Gastroesophageal sphincter (tissue), 4 donors: ENCODE measurements around the gene PTCD3. TPM values are rescaled to one million over a fixed set of nuclear protein-coding genes. Genes with fewer than 3 reads are reported as not detected.

Source experiments
- ATAC-seq: fragments of 150-250 bp; one replicate; pipeline ENCODE4 v1.9.1; 2016; ENCODE audit warnings: mild to moderate bottlenecking, moderate library complexity
- H3K27ac ChIP-seq, 4 donors: fragments of 200-600 bp; sonication (generic) in 3 of 4; 1 replicate in 3 of 4; 2 replicates in 1 of 4; pipeline ENCODE4 v1.5.1; 2016 to 2019
- H3K27me3 ChIP-seq: fragments of 200-600 bp; sonication (generic); one replicate; pipeline ENCODE4 v1.5.1; 2019
- H3K36me3 ChIP-seq, 2 donors: fragments of 200-600 bp; sonication (generic); one replicate each; pipeline ENCODE4 v1.5.1; 2019; ENCODE audit warnings: control low read depth in 1 of 2
- H3K4me1 ChIP-seq, 3 donors: fragments of 200-600 bp; sonication (generic); 1 replicate in 2 of 3; 2 replicates in 1 of 3; pipeline ENCODE4 v1.5.1; 2016 to 2019; ENCODE audit warnings: control low read depth in 2 of 3
- H3K4me3 ChIP-seq, 2 donors: fragments of 200-600 bp; sonication (generic); one replicate each; pipeline ENCODE4 v1.5.1; 2019; ENCODE audit warnings: mild to moderate bottlenecking in 1 of 2, moderate library complexity in 1 of 2
- H3K9me3 ChIP-seq, 3 donors: fragments of 200-600 bp; sonication (generic); one replicate each; pipeline ENCODE4 v1.5.1; 2017 to 2019; ENCODE audit warnings: control low read depth in 2 of 3
- CTCF ChIP-seq, 4 experiments: fragments of 200-600 bp in 2 of 4; fragments of 450-650 bp in 2 of 4; sonication (generic) in 1 of 4; IDR thresholded peaks; one replicate each; pipeline ENCODE4 v1.5.1; 2017 to 2019; ENCODE audit warnings: antibody characterized with exemption in 4 of 4, mild to moderate bottlenecking in 2 of 4, moderate library complexity in 2 of 4
- EP300 ChIP-seq: sonication (generic); formaldehyde crosslinking; IDR thresholded peaks from one replicate; pipeline ENCODE4 v1.6.1; 2017; ENCODE audit warnings: antibody characterized with exemption, mild to moderate bottlenecking
- POLR2A ChIP-seq, 2 donors: fragments of 450-650 bp; IDR thresholded peaks; one replicate each; pipeline ENCODE4 v1.6.1; 2017; ENCODE audit warnings: antibody characterized with exemption in 2 of 2, mild to moderate bottlenecking in 2 of 2, moderate library complexity in 1 of 2
- POLR2AphosphoS5 ChIP-seq: sonication (generic); formaldehyde crosslinking; IDR thresholded peaks from one replicate; pipeline ENCODE4 v1.6.1; 2017; ENCODE audit warnings: antibody characterized with exemption
- WGBS, 2 donors: methylation state at CpG; one replicate each; pipeline ENCODE4 v1.1.5; 2018; ENCODE audit warnings: low coverage in 1 of 2; 5-methylcytosine and 5-hydroxymethylcytosine counted together
- total RNA-seq, 4 donors: library from RNA; depleted of rRNA; stranded (reverse); fragments of >200 nt; gene quantifications; one replicate each; pipeline ENCODE4 v1.1.0, GENCODE V29; 2016

The PTCD3 gene
- total RNA-seq, 4 donors from 2014 or later = 34.7 to 85.1 (median 58.5) TPM

- no peak overlapping the region for H3K27ac ChIP-seq
- no peaks in the 10 kb centered on the region for H3K4me1 ChIP-seq
- no peak overlapping the region for H3K4me3 ChIP-seq
- H3K9me3 ChIP-seq = no peaks in the 10 kb centered on the region
- H3K27me3 ChIP-seq = no peaks in the 10 kb centered on the region
- peaks cover 22 to 100% of the 10 kb centered on the region in 2 donors for H3K36me3 ChIP-seq
- ATAC-seq = no peak
- no peak for TF ChIP-seq POLR2AphosphoS5
- TF ChIP-seq EP300 = no peak
- no peak for TF ChIP-seq CTCF (IDR thresholded peaks at IDR 0.05)
- TF ChIP-seq POLR2A (IDR thresholded peaks at IDR 0.05) = no peak
- 85 to 92% methylated on average over 2 of the region's 2 CpGs for WGBS, 2 donors
These were observed 30.1 kb downstream of the PTCD3 start for GRCh38 chr2:86136141-86136540.

GRCh38 chr2:86138736-86139625 is 32.9 kb downstream of the PTCD3 start:
- TF ChIP-seq EP300 (no peak), CTCF (IDR thresholded peaks at IDR 0.05) (no peak), POLR2AphosphoS5 (no peak), POLR2A (IDR thresholded peaks at IDR 0.05) (no peak)
- no peak overlapping the region for H3K4me3 ChIP-seq
- H3K9me3 ChIP-seq = no peaks in the 10 kb centered on the region
- peaks cover 15 to 100% of the 10 kb centered on the region in 2 donors for H3K36me3 ChIP-seq
- H3K27me3 ChIP-seq = no peaks in the 10 kb centered on the region
- WGBS, 2 donors = 84 to 100% methylated on average over 2 to 7 of the region's 7 CpGs
- no peak for ATAC-seq
- no peaks in the 10 kb centered on the region for H3K4me1 ChIP-seq
- H3K27ac ChIP-seq = no peak overlapping the region

DNA sequence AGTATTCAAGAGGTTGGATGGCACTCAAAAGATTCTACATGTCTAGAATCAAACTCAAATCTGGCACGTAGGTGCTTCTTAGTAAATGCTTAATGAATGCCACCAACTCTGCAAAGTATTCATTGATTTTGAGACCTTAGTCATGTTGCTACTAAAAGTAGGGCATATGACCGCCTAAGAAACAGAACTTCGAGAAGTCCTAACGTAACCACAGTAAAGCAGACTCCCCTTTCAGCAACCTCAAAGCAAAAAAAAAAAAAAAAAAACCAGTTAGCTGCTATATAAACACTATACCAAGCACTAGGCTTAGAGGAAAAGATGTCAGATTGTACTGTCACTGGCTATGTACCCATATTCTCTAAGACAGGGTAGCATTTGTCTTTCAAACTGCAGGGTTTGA is 33.9 kb downstream of the PTCD3 start:
- Histone ChIP-seq H3K4me3 (no peak overlapping the region), H3K9me3 (no peaks in the 10 kb centered on the region), H3K27me3 (no peaks in the 10 kb centered on the region), H3K27ac (no peak overlapping the region), H3K4me1 (no peaks in the 10 kb centered on the region), H3K36me3 (peaks cover 7 to 100% of the 10 kb centered on the region in 2 donors)
- WGBS, 2 donors = 85 to 88% methylated on average over 4 of the region's 4 CpGs
- TF ChIP-seq EP300 (no peak), CTCF (IDR thresholded peaks at IDR 0.05) (no peak), POLR2A (IDR thresholded peaks at IDR 0.05) (no peak), POLR2AphosphoS5 (no peak)
- ATAC-seq = no peak

DNA sequence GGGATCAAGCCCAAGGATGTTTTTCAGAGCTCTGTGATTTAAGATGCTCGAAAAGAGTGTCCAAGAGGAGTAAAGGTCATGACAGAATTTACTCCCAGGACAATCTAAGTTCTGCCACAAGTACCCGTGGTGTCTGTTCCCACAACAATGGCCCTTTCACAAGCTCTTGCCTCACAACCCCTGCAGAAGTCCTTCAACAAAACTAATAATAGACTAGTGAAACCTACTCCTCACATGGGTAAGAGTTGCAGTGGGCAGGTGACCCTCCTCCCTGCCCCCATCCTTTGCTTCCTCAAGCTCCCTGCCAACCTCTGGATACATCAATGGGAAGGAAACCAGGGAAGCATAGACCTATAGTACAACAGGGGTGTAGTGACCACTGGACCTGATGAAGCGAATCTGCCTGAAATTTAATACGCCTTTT is 34.9 kb downstream of the PTCD3 start:
- whole genome bisulfite sequencing, 2 donors = 65 to 83% methylated on average over 4 of the region's 4 CpGs
- no peak for ATAC-seq

More for the DNA sequence above, 34.9 kb downstream of the PTCD3 start:
- TF ChIP-seq EP300 = no peak
- TF ChIP-seq CTCF (IDR thresholded peaks at IDR 0.05) = no peak
- no peak for TF ChIP-seq POLR2AphosphoS5
- TF ChIP-seq POLR2A (IDR thresholded peaks at IDR 0.05) = no peak
- Histone ChIP-seq H3K9me3 (no peaks in the 10 kb centered on the region), H3K27me3 (no peaks in the 10 kb centered on the region), H3K27ac (no peak overlapping the region), H3K4me3 (no peak overlapping the region), H3K36me3 (peaks cover 5 to 100% of the 10 kb centered on the region in 2 donors), H3K4me1 (no peaks in the 10 kb centered on the region)
